ENCODE measurements around the gene ATG16L2. TPM values are rescaled to one million over a fixed set of nuclear protein-coding genes. Genes with fewer than 3 reads are reported as not detected.
A peak's percentile ranks its signal among the peaks of the same experiment; 100 is the strongest.

The ATG16L2 gene
- total and polyA plus RNA-seq, 3 donors from 2014 or later = 16.2 to 39.5 (median 33.8) TPM

DNA sequence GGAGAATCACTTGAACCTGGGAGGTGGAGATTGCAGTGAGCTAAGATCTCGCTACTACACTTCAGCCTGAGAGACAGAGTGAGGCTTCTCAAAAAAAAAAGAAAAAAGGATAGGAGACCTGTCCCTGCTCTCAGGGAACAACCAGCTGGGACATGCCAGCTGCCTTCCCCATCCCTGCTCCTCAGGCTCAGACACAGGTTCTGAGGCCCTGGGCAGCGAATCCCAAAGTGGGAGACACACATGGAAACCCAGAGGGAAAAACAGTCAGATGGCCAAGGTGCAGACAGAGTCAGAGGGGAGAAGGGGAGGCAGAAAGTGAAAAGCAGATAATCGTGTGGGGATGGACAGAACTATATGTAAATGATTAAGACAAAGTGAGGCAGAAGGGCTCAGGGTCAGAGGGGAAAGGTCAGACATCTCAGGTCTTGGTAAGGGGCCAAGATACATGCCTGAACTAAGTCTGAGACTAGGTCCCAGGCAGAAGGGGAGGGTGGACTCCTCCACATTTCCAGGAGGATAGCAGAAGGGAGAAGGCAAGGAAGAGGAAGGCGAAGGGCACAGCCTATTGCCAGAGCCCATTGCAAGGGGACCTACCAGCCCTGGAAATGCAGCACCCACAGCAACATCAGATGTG lies 34.6 kb upstream of the ATG16L2 start:
- Histone ChIP-seq H3K4me3 (no peak overlapping the region), H3K27me3 (no peaks in the 10 kb centered on the region), H3K27ac (no peak overlapping the region)

DNA sequence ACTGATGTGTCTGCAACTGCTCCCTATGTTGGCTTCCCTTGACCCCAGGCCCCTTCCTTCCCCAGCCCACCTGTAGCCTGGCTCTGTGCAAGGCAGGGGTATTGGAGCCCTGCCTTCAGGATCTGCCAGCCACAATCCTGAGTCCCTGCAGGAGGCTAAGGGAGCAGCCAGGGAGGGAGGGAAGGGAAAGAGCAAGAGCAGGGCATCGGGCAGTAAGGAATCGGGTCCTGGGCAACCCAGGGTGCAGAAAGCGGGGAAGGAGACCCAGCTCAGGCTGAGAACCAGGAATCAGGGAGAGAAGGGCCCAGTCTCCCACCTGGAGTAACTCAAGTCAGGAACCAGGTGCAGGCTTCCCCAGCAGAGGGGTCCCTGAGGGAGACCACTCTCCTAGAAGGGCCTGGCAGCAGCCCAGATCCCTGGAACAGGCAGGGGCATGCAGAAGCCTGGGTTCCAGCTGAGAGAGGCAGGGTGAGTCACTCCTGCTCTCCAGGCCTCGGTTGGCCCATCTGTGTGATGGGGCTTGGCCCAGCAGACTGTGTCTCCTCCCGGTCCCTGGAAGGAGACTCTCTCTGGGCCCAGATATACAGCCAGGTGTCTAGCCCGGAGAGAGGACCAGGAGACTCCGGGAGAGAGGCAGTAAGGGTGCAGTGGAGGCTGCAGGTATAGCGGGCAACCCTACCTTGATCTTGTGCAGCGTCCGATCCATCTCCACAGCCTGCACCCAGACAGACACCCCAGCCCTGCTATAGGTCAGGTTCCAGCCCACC lies 33.7 kb upstream of the ATG16L2 start:
- 72 to 74% methylated on average over 7 to 10 of the region's 10 CpGs for WGBS, 2 donors
- no peak overlapping the region for H3K27ac ChIP-seq
- H3K9me3 ChIP-seq = no peaks in the 10 kb centered on the region
- no peaks in the 10 kb centered on the region for H3K36me3 ChIP-seq (ENCODE audit: low read depth, missing control alignments)
- H3K4me1 ChIP-seq = peaks cover 16% of the 10 kb centered on the region
- H3K27me3 ChIP-seq = no peaks in the 10 kb centered on the region
- TF ChIP-seq POLR2A (IDR thresholded peaks at IDR 0.05) (no peak), CTCF (IDR thresholded peaks at IDR 0.05) (no peak)
- H3K4me3 ChIP-seq = peak overlapping the region in 1 of 2 donors; percentile 61
- DNase-seq = no peak
- intact Hi-C loops (cut with DNase I; ENCODE audit: low total_unique reads) = no loop called here

More for the DNA sequence above, 34.6 kb upstream of the ATG16L2 start:
- H3K4me1 ChIP-seq = peaks cover 16% of the 10 kb centered on the region
- DNase-seq = no peak
- 88 to 93% methylated on average over 4 of the region's 4 CpGs for WGBS, 2 donors
- intact Hi-C loops (cut with DNase I; ENCODE audit: low total_unique reads) = no loop called here
- no peaks in the 10 kb centered on the region for H3K36me3 ChIP-seq (ENCODE audit: low read depth, missing control alignments)
- H3K9me3 ChIP-seq = no peaks in the 10 kb centered on the region
- no peak for TF ChIP-seq POLR2A (IDR thresholded peaks at IDR 0.05)
- TF ChIP-seq CTCF (IDR thresholded peaks at IDR 0.05) = no peak

- Histone ChIP-seq H3K36me3 (ENCODE audit: low read depth, missing control alignments) (no peaks in the 10 kb centered on the region), H3K27me3 (no peaks in the 10 kb centered on the region), H3K27ac (peak overlapping the region in 1 of 2 donors; percentile 41), H3K9me3 (no peaks in the 10 kb centered on the region), H3K4me3 (peak overlapping the region; percentile 61 to 62), H3K4me1 (peaks cover 16% of the 10 kb centered on the region)
- intact Hi-C loops (cut with DNase I; ENCODE audit: low total_unique reads) = no loop called here
- WGBS, 2 donors = 21% methylated on average over 17 of the region's 17 CpGs; no CpG with 5 or more reads in 1 of the 2 donors
- TF ChIP-seq CTCF (IDR thresholded peaks at IDR 0.05) (no peak), POLR2A (IDR thresholded peaks at IDR 0.05) (no peak)
- DNase-seq = no peak
Measured at GRCh38 chr11:72781063-72781312, 33.2 kb upstream of the ATG16L2 start.

- WGBS, 2 donors = 1% methylated on average over 20 to 21 of the region's 89 CpGs
- H3K4me3 ChIP-seq = peak overlapping the region; percentile 61 to 62
- TF ChIP-seq POLR2A (IDR thresholded peaks at IDR 0.05) = no peak
- no peak for TF ChIP-seq CTCF (IDR thresholded peaks at IDR 0.05)
- H3K27me3 ChIP-seq = no peaks in the 10 kb centered on the region
- peak; percentile 48 for DNase-seq
- intact Hi-C loops (cut with DNase I; ENCODE audit: low total_unique reads) = no loop called here
- peaks cover 16% of the 10 kb centered on the region for H3K4me1 ChIP-seq
- no peaks in the 10 kb centered on the region for H3K36me3 ChIP-seq (ENCODE audit: low read depth, missing control alignments)
- H3K9me3 ChIP-seq = no peaks in the 10 kb centered on the region
- H3K27ac ChIP-seq = peak overlapping the region in 1 of 2 donors; percentile 41
Measured at GRCh38 chr11:72781313-72782080, 32.7 kb upstream of the ATG16L2 start.
